Skeletal muscle satellite cell (primary cell): ENCODE measurements around the gene DPYD.

Experiments used
- H3K27me3 ChIP-seq: 2 replicates; pipeline ENCODE4 v1.7.0; 2013; ENCODE audit warnings: low read length; ENCODE audit not compliant: control insufficient read depth, insufficient read depth
- H3K36me3 ChIP-seq: 2 replicates; pipeline ENCODE4 v1.7.0; 2013; ENCODE audit warnings: mild to moderate bottlenecking, control low read depth, low read length; ENCODE audit not compliant: insufficient read depth
- H3K4me1 ChIP-seq: 2 replicates; pipeline ENCODE4 v1.7.0; 2013; ENCODE audit warnings: low read length; ENCODE audit not compliant: control insufficient read depth, insufficient read depth
- H3K4me2 ChIP-seq: 2 replicates; pipeline ENCODE4 v1.7.0; 2013; ENCODE audit warnings: mild to moderate bottlenecking, low read length
- H3K4me3 ChIP-seq: 2 replicates; pipeline ENCODE4 v1.7.0; 2013; ENCODE audit warnings: low read length
- H3K9ac ChIP-seq: 2 replicates; pipeline ENCODE4 v1.7.0; 2013; ENCODE audit warnings: mild to moderate bottlenecking, low read depth, low read length, moderate library complexity
- H3K9me3 ChIP-seq: replicated peaks from 2 replicates; pipeline ENCODE4 v1.7.0; 2013; ENCODE audit warnings: mild to moderate bottlenecking, control low read depth, low read length

The DPYD gene

GRCh38 chr1:97073169-97073568 lies 847.7 kb downstream of the DPYD start:
- no peak overlapping the region for H3K4me3 ChIP-seq
- no peak overlapping the region for H3K4me2 ChIP-seq
- no peaks in the 10 kb centered on the region for H3K36me3 ChIP-seq
- H3K9ac ChIP-seq: no peak overlapping the region
- H3K27me3 ChIP-seq: no peaks in the 10 kb centered on the region
- H3K4me1 ChIP-seq: peaks cover 4% of the 10 kb centered on the region
- H3K9me3 ChIP-seq: no peaks in the 10 kb centered on the region

DNA sequence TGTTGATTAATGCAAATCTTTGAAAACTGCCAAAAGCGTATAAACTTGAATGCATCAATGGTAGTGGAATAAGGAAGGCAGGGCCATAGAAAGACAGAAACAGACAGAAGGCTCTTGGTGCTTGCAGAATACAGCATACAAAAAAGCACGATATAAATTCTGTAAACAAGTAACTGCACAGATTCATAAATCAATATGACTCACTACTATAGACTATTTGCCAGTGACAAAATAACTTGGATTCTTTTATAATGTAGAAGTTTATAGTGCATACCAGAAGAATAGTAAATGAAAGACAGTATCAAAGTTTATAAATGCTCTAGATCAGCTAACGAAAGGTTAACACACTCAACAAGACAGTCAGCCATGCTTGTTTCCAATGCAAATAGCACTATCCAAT lies 849.7 kb downstream of the DPYD start:
- Histone ChIP-seq H3K4me3 (no peak overlapping the region), H3K36me3 (no peaks in the 10 kb centered on the region), H3K4me1 (peaks cover 1% of the 10 kb centered on the region), H3K9ac (no peak overlapping the region), H3K9me3 (no peaks in the 10 kb centered on the region), H3K27me3 (no peaks in the 10 kb centered on the region), H3K4me2 (no peak overlapping the region)

DNA sequence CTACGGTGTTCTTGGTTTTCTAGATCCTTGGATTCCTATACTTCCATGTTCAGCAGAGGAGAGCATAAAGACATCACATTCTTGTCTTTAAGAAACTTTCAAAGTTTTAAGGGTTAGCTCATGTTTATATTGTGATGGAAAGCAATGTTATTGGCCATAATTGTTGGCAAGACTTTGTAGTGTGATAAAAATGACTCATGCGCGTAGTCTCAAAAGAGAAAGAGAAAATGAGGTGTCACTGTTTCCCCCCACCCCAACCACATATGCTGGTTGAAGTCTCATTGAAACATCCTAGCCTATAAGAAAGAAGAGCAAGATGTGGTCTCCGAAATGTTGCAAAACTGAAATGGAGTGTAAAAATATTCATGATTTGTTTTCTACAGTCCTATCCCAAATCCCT lies 850.5 kb downstream of the DPYD start:
- no peak overlapping the region for H3K4me3 ChIP-seq
- no peak overlapping the region for H3K4me2 ChIP-seq
- H3K36me3 ChIP-seq: no peaks in the 10 kb centered on the region
- no peaks in the 10 kb centered on the region for H3K4me1 ChIP-seq
- no peaks in the 10 kb centered on the region for H3K9me3 ChIP-seq
- no peak overlapping the region for H3K9ac ChIP-seq
- H3K27me3 ChIP-seq: no peaks in the 10 kb centered on the region

DNA sequence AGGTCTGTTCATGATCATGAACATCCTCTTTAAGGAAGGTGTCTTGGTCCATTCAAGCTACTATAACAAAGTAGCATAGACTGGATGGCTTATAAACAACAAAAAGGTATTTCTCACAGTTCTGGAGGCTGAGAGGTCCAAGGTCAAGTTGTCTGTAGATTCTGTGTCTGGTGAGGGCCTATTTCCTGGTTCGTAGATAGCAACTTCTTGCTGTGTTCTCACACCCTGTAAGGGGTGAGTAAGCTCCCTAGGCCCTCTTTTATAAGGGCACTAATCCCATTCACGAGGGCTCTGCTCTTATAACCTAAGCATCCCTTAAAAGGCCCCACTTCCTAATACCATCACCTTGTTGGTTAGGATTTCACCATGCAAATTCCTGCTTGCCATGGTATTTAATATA lies 851.5 kb downstream of the DPYD start:
- Histone ChIP-seq H3K9me3 (no peaks in the 10 kb centered on the region), H3K9ac (no peak overlapping the region), H3K4me2 (no peak overlapping the region), H3K36me3 (no peaks in the 10 kb centered on the region), H3K4me3 (no peak overlapping the region), H3K4me1 (no peaks in the 10 kb centered on the region), H3K27me3 (no peaks in the 10 kb centered on the region)

GRCh38 chr1:97066860-97067259 lies 854.0 kb downstream of the DPYD start:
- Histone ChIP-seq H3K4me3 (no peak overlapping the region), H3K27me3 (no peaks in the 10 kb centered on the region), H3K9me3 (no peaks in the 10 kb centered on the region), H3K36me3 (no peaks in the 10 kb centered on the region), H3K4me1 (no peaks in the 10 kb centered on the region), H3K4me2 (no peak overlapping the region), H3K9ac (no peak overlapping the region)

DNA sequence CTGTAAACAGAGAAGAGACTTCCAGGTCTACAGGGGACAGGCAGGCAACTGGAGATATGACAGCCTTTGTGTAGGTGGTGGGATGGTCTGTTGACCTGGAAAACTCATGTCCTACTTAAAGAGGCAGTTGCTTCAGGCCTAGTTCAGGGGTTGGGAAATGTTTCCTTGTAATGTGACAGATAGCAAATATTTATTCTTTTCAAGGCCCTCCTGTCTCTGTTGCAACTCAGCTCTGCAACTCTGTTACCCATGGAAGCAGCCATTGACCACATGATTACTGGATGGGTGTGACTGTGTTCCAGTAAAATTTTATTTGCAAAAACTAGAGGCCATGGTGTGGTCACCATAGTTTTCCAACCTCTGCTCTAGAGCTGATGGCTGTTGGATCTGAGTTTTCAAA lies 857.3 kb downstream of the DPYD start:
- H3K36me3 ChIP-seq: no peaks in the 10 kb centered on the region
- H3K9me3 ChIP-seq: no peaks in the 10 kb centered on the region
- H3K9ac ChIP-seq: no peak overlapping the region
- H3K4me3 ChIP-seq: no peak overlapping the region
- no peaks in the 10 kb centered on the region for H3K4me1 ChIP-seq
- H3K27me3 ChIP-seq: no peaks in the 10 kb centered on the region
- no peak overlapping the region for H3K4me2 ChIP-seq

GRCh38 chr1:97061604-97062003 lies 859.2 kb downstream of the DPYD start:
- H3K36me3 ChIP-seq: no peaks in the 10 kb centered on the region
- no peaks in the 10 kb centered on the region for H3K9me3 ChIP-seq
- H3K4me3 ChIP-seq: no peak overlapping the region
- H3K9ac ChIP-seq: no peak overlapping the region
- no peak overlapping the region for H3K4me2 ChIP-seq
- H3K4me1 ChIP-seq: no peaks in the 10 kb centered on the region
- no peaks in the 10 kb centered on the region for H3K27me3 ChIP-seq

GRCh38 chr1:97056386-97056785 lies 864.4 kb downstream of the DPYD start:
- Histone ChIP-seq H3K9ac (no peak overlapping the region), H3K4me1 (no peaks in the 10 kb centered on the region), H3K4me3 (no peak overlapping the region), H3K9me3 (no peaks in the 10 kb centered on the region), H3K4me2 (no peak overlapping the region), H3K27me3 (no peaks in the 10 kb centered on the region), H3K36me3 (no peaks in the 10 kb centered on the region)

GRCh38 chr1:97053268-97053667 lies 867.6 kb downstream of the DPYD start:
- Histone ChIP-seq H3K36me3 (no peaks in the 10 kb centered on the region), H3K4me3 (no peak overlapping the region), H3K9me3 (no peaks in the 10 kb centered on the region), H3K9ac (no peak overlapping the region), H3K27me3 (no peaks in the 10 kb centered on the region), H3K4me2 (no peak overlapping the region), H3K4me1 (peaks cover 7% of the 10 kb centered on the region)

GRCh38 chr1:97051823-97052222 lies 869.0 kb downstream of the DPYD start:
- Histone ChIP-seq H3K4me2 (no peak overlapping the region), H3K9ac (no peak overlapping the region), H3K4me1 (peaks cover 7% of the 10 kb centered on the region), H3K4me3 (no peak overlapping the region), H3K36me3 (no peaks in the 10 kb centered on the region), H3K27me3 (no peaks in the 10 kb centered on the region), H3K9me3 (no peaks in the 10 kb centered on the region)

- H3K9ac ChIP-seq: no peak overlapping the region
- H3K4me1 ChIP-seq: peaks cover 7% of the 10 kb centered on the region
- H3K27me3 ChIP-seq: no peaks in the 10 kb centered on the region
- H3K4me3 ChIP-seq: no peak overlapping the region
- H3K4me2 ChIP-seq: no peak overlapping the region
- H3K36me3 ChIP-seq: no peaks in the 10 kb centered on the region
- H3K9me3 ChIP-seq: no peaks in the 10 kb centered on the region
Observed at GRCh38 chr1:97050506-97050905, 870.3 kb downstream of the DPYD start.

- Histone ChIP-seq H3K9ac (no peak overlapping the region), H3K36me3 (no peaks in the 10 kb centered on the region), H3K4me3 (no peak overlapping the region), H3K27me3 (no peaks in the 10 kb centered on the region), H3K4me2 (no peak overlapping the region), H3K9me3 (no peaks in the 10 kb centered on the region), H3K4me1 (peaks cover 7% of the 10 kb centered on the region)
Observed at GRCh38 chr1:97047421-97047793, 873.4 kb downstream of the DPYD start.
